ENCODE results near the gene ESYT3. TPM values are rescaled to one million over a fixed set of nuclear protein-coding genes. Genes with fewer than 3 reads are reported as not detected.

ESYT3 gene
- total and polyA plus RNA-seq, 2 of the 8 experiments (the other 6 are each of a cell fraction or from before 2014, with no cell fraction given): 4.4 to 7.3 TPM

DNA sequence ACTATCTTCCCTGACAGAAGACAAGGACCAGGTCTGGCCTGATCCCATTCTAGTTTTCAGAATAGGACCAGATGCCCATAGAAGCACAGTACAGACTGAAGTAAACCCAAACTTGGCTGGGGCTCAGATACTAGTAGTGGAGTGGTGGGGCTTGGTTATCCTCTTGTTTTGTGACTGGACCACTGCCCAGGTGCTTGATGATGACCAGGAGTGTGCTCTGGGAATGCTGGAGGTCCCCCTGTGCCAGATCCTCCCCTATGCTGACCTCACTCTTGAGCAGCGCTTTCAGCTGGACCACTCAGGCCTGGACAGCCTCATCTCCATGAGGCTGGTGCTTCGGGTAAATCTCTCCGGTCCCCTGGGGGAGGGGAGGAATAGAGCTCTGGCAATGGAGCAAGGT is 36.3 kb downstream of the ESYT3 start:
- CTCF ChIA-PET (ENCODE audit: partially characterized antibody): interaction anchor here (0.9 to 4.0 kb wide), 6 partner anchors 8 to 462 kb away, joined by 3 to 10 read pairs (median 4); no protein-coding TSS in a partner anchor
- 88% methylated on average over 3 of the region's 3 CpGs; no CpG with 5 or more reads in 1 of the 2 experiments for WGBS, 2 experiments (ENCODE audit: extremely low coverage in 1 of 2, insufficient coverage in 1 of 2, insufficient read length in 1 of 2, insufficient replicate concordance in 2 of 2, low coverage in 1 of 2, low lambda C conversion rate in 2 of 2, missing lambda C conversion rate in 1 of 2)
- no peak overlapping the region for H3K14ac ChIP-seq (ENCODE audit: insufficient read length)
- POLR2A ChIA-PET (ENCODE audit: partially characterized antibody): interaction anchor here (0.6 to 0.9 kb wide), 2 partner anchors 11 to 456 kb away, joined by 3 read pairs; no protein-coding TSS in a partner anchor
- no peak overlapping the region for H2AFZ ChIP-seq (ENCODE audit: low read length)
- H2AK5ac ChIP-seq (ENCODE audit: low read depth, low read length): no peak overlapping the region
- no peak overlapping the region for H2BK12ac ChIP-seq (ENCODE audit: low read depth, low read length)
- H3K27ac ChIP-seq (ENCODE audit: low read depth, low read length): no peak overlapping the region
- no peak overlapping the region for H4K8ac ChIP-seq (ENCODE audit: extremely low read depth, insufficient read depth, low read length)
- H3K9me3 ChIP-seq (ENCODE audit: insufficient read depth in 2 of 2, low read depth in 1 of 2, low read length in 1 of 2): no peaks in the 10 kb centered on the region
- no peak overlapping the region for H3K56ac ChIP-seq (replicated peaks; ENCODE audit: insufficient read length, low read depth, low read length)
- H3K4ac ChIP-seq (replicated peaks; ENCODE audit: insufficient read length, low read depth, low read length): no peak overlapping the region
- H3K23me2 ChIP-seq (ENCODE audit: low read depth, low read length): no peaks in the 10 kb centered on the region
- H2BK120ac ChIP-seq (replicated peaks; ENCODE audit: low read depth, low read length): no peak overlapping the region
- peaks cover 0 to 3% (median 0%) of the 10 kb centered on the region in 4 experiments; a peak in 4 of 7 replicates for H3K4me1 ChIP-seq (replicated peaks in 1 of 4; ENCODE audit: control insufficient read depth in 3 of 4, insufficient read depth in 4 of 4, low read length in 3 of 4)
- H3K23ac ChIP-seq (ENCODE audit: insufficient read length): no peak overlapping the region
- no peak overlapping the region for H3K4me3 ChIP-seq (ENCODE audit: extremely low read depth in 1 of 4, insufficient read depth in 2 of 4, low read depth in 3 of 4, low read length in 4 of 4)
- no peaks in the 10 kb centered on the region for H4K20me1 ChIP-seq (replicated peaks in 1 of 2; ENCODE audit: control insufficient read depth in 1 of 2, insufficient read depth in 2 of 2, low read length in 2 of 2)
- no peak overlapping the region for H3K4me2 ChIP-seq (ENCODE audit: insufficient read depth in 1 of 2, low read depth in 2 of 2, low read length in 2 of 2)
- H3K18ac ChIP-seq (ENCODE audit: extremely low read depth, low read length): no peak overlapping the region
- H3K9ac ChIP-seq (replicated peaks in 1 of 4; ENCODE audit: extremely low read depth in 1 of 4, low read depth in 3 of 4, low read length in 3 of 4): no peak overlapping the region
- H4K91ac ChIP-seq (replicated peaks; ENCODE audit: insufficient read length, low read length): no peak overlapping the region
- no peak overlapping the region for H2BK15ac ChIP-seq (ENCODE audit: low read length)
- H4K5ac ChIP-seq (ENCODE audit: insufficient read length, low read depth, low read length): no peak overlapping the region
- no peaks in the 10 kb centered on the region; a peak in 3 of 8 replicates for H3K36me3 ChIP-seq (ENCODE audit: control insufficient read depth in 2 of 4, insufficient read depth in 4 of 4, low read length in 3 of 4)
- H3K79me2 ChIP-seq (ENCODE audit: control insufficient read depth in 1 of 2, insufficient read depth in 2 of 2, low read length in 2 of 2): no peaks in the 10 kb centered on the region
- FAIRE-seq (no peak), DNase-seq (ENCODE audit: low read depth in 1 of 2, low spot score in 2 of 2) (peak in 1 of 2 experiments; percentile 24)
- H2BK5ac ChIP-seq (ENCODE audit: low read depth, low read length): no peak overlapping the region
- H3K27me3 ChIP-seq (replicated peaks in 1 of 4; ENCODE audit: control insufficient read depth in 3 of 4, extremely low read depth in 1 of 4, insufficient read depth in 3 of 4, low read length in 3 of 4): peaks cover 0 to 1% (median 0%) of the 10 kb centered on the region in 4 experiments; a peak in 1 of 7 replicates
- H2BK20ac ChIP-seq (ENCODE audit: low read length): no peak overlapping the region
- no peaks in the 10 kb centered on the region for H3K79me1 ChIP-seq (ENCODE audit: low read depth, low read length)
- no peak for TF ChIP-seq CTBP2 (IDR thresholded peaks at IDR 0.05; ENCODE audit: borderline replicate concordance, insufficient read depth, insufficient read length, low read length)
- TF ChIP-seq BRCA1 (IDR thresholded peaks at IDR 0.05; ENCODE audit: low read depth, low read length): no peak
- TF ChIP-seq HDAC6 (IDR thresholded peaks at IDR 0.05; ENCODE audit: low read depth, low read length): no peak
- TF ChIP-seq ASH2L (IDR thresholded peaks at IDR 0.05; ENCODE audit: low read length): no peak
- TF ChIP-seq POU5F1 (IDR thresholded peaks at IDR 0.05; ENCODE audit: low read depth, low read length): no peak
- no peak for TF ChIP-seq JUN (IDR thresholded peaks at IDR 0.05; ENCODE audit: low read depth, low read length)
- TF ChIP-seq KDM4A (IDR thresholded peaks at IDR 0.05; ENCODE audit: low read depth, low read length, severe bottlenecking): no peak
- no peak for TF ChIP-seq RFX5 (IDR thresholded peaks at IDR 0.05; ENCODE audit: borderline replicate concordance, low read depth, low read length)
- no peak for TF ChIP-seq POLR2AphosphoS5 (IDR thresholded peaks at IDR 0.05; ENCODE audit: low read depth, low read length)
- TF ChIP-seq E2F6 (IDR thresholded peaks at IDR 0.05): no peak
- TF ChIP-seq FOSL1 (IDR thresholded peaks at IDR 0.05; ENCODE audit: insufficient read depth, low read depth, low read length): no peak
- no peak for TF ChIP-seq SIRT6 (IDR thresholded peaks at IDR 0.05; ENCODE audit: low read length)
- TF ChIP-seq SUZ12 (IDR thresholded peaks at IDR 0.05; ENCODE audit: low read length): no peak

Data from H1 (cell line).